CD4-positive, alpha-beta T cell treated with Interleukin-4 for 1 hour (primary cell): ENCODE measurements around the gene ACTR2.
"Not testable (repeated sequence)": the region's sequence is repeated elsewhere in the genome, so short reads cannot be mapped to it uniquely, and the experiment has no call there.

Experiments
- DNase-seq, 2 donors: peaks; one replicate each; pipeline ENCODE4 v3.0.0-alpha.2; 2020 to 2022

ACTR2 gene

GRCh38 chr2:65227456-65228262 lies at the start of gene ACTR2:
TSS of gene ACTR2 (plus strand) at chr2:65227831. CDS start at chr2:65227910, 79 bp downstream.
- peak; percentile 94 to 95 for DNase-seq

GRCh38 chr2:65182570-65182969 lies 45.1 kb upstream of the ACTR2 start:
- no peak for DNase-seq

GRCh38 chr2:65183406-65183805 lies 44.2 kb upstream of the ACTR2 start:
- not testable (repeated sequence) for DNase-seq

- DNase-seq: no peak
Measured at GRCh38 chr2:65185012-65185411, 42.6 kb upstream of the ACTR2 start.

GRCh38 chr2:65186093-65186868 lies 41.4 kb upstream of the ACTR2 start:
- no peak for DNase-seq

- peak; percentile 66 to 71 for DNase-seq
Measured at GRCh38 chr2:65186872-65187851, 40.5 kb upstream of the ACTR2 start.

GRCh38 chr2:65193446-65193845 lies 34.2 kb upstream of the ACTR2 start:
- no peak for DNase-seq

GRCh38 chr2:65198737-65199136 lies 28.9 kb upstream of the ACTR2 start:
- no peak for DNase-seq

GRCh38 chr2:65199166-65199565 lies 28.5 kb upstream of the ACTR2 start:
- DNase-seq: no peak

GRCh38 chr2:65199891-65200290 lies 27.7 kb upstream of the ACTR2 start:
- no peak for DNase-seq

GRCh38 chr2:65204461-65205210 lies 23.0 kb upstream of the ACTR2 start:
- peak; percentile 26 for DNase-seq

- no peak for DNase-seq
Measured at GRCh38 chr2:65212115-65212514, 15.5 kb upstream of the ACTR2 start.

GRCh38 chr2:65212619-65213018 lies 15.0 kb upstream of the ACTR2 start:
- DNase-seq: no peak

- DNase-seq: no peak
Measured at GRCh38 chr2:65213035-65213434, 14.6 kb upstream of the ACTR2 start.

GRCh38 chr2:65214361-65214760 lies 13.3 kb upstream of the ACTR2 start:
- no peak for DNase-seq

GRCh38 chr2:65214843-65215242 lies 12.8 kb upstream of the ACTR2 start:
- no peak for DNase-seq

- DNase-seq: no peak
Measured at GRCh38 chr2:65215946-65216345, 11.7 kb upstream of the ACTR2 start.

- no peak for DNase-seq
Measured at GRCh38 chr2:65220432-65221131, 7.0 kb upstream of the ACTR2 start.

- not testable (repeated sequence) for DNase-seq
Measured at GRCh38 chr2:65221275-65221674, 6.4 kb upstream of the ACTR2 start.

GRCh38 chr2:65227020-65227455 lies 593 bp upstream of the ACTR2 start:
- peak; percentile 22 to 28 for DNase-seq

GRCh38 chr2:65228263-65228750 lies 676 bp downstream of the ACTR2 start:
- peak; percentile 53 to 69 for DNase-seq
